ENCODE measurements around the gene CNTN6.
A peak's percentile ranks its signal among the peaks of the same experiment; 100 is the strongest.

Gene CNTN6

GRCh38 chr3:1197051-1197450 is 104.2 kb downstream of the CNTN6 start:
- TF ChIP-seq POLR2A (IDR thresholded peaks at IDR 0.05; ENCODE audit: low read depth, low read length) = no peak
- no peak for FAIRE-seq
- DNase-seq (ENCODE audit: insufficient read length, low spot score) = no peak

GRCh38 chr3:1200371-1200770 is 107.5 kb downstream of the CNTN6 start:
- TF ChIP-seq POLR2A (IDR thresholded peaks at IDR 0.05; ENCODE audit: low read depth, low read length) = no peak
- no peak for FAIRE-seq
- DNase-seq (ENCODE audit: insufficient read length, low spot score) = no peak

- FAIRE-seq = peak; percentile 30
- DNase-seq (ENCODE audit: insufficient read length, low spot score) = no peak
- no peak for TF ChIP-seq POLR2A (IDR thresholded peaks at IDR 0.05; ENCODE audit: low read depth, low read length)
Observed at GRCh38 chr3:1207904-1208303, 115.1 kb downstream of the CNTN6 start.

GRCh38 chr3:1214933-1215332 is 122.1 kb downstream of the CNTN6 start:
- TF ChIP-seq POLR2A (IDR thresholded peaks at IDR 0.05; ENCODE audit: low read depth, low read length) = no peak
- FAIRE-seq (no peak), DNase-seq (ENCODE audit: insufficient read length, low spot score) (no peak)

- TF ChIP-seq POLR2A (IDR thresholded peaks at IDR 0.05; ENCODE audit: low read depth, low read length) = no peak
- FAIRE-seq (no peak), DNase-seq (ENCODE audit: insufficient read length, low spot score) (no peak)
Observed at GRCh38 chr3:1216856-1217255, 124.0 kb downstream of the CNTN6 start.

GRCh38 chr3:1227111-1227510 is 134.3 kb downstream of the CNTN6 start:
- TF ChIP-seq POLR2A (IDR thresholded peaks at IDR 0.05; ENCODE audit: low read depth, low read length) = no peak
- no peak for FAIRE-seq
- no peak for DNase-seq (ENCODE audit: insufficient read length, low spot score)

- TF ChIP-seq POLR2A (IDR thresholded peaks at IDR 0.05; ENCODE audit: low read depth, low read length) = no peak
- DNase-seq (ENCODE audit: insufficient read length, low spot score) = no peak
- no peak for FAIRE-seq
Observed at GRCh38 chr3:1228289-1228688, 135.5 kb downstream of the CNTN6 start.

GRCh38 chr3:1230920-1231319 is 138.1 kb downstream of the CNTN6 start:
- DNase-seq (ENCODE audit: insufficient read length, low spot score) (no peak), FAIRE-seq (no peak)
- TF ChIP-seq POLR2A (IDR thresholded peaks at IDR 0.05; ENCODE audit: low read depth, low read length) = no peak

- FAIRE-seq = no peak
- no peak for DNase-seq (ENCODE audit: insufficient read length, low spot score)
- TF ChIP-seq POLR2A (IDR thresholded peaks at IDR 0.05; ENCODE audit: low read depth, low read length) = no peak
Observed at GRCh38 chr3:1232276-1232675, 139.5 kb downstream of the CNTN6 start.

GRCh38 chr3:1235526-1236120 is 142.8 kb downstream of the CNTN6 start:
- FAIRE-seq = no peak
- no peak for DNase-seq (ENCODE audit: insufficient read length, low spot score)
- no peak for TF ChIP-seq POLR2A (IDR thresholded peaks at IDR 0.05; ENCODE audit: low read depth, low read length)

GRCh38 chr3:1251282-1252060 is 158.6 kb downstream of the CNTN6 start:
- no peak for TF ChIP-seq POLR2A (IDR thresholded peaks at IDR 0.05; ENCODE audit: low read depth, low read length)
- DNase-seq (ENCODE audit: insufficient read length, low spot score) (peak; percentile 4), FAIRE-seq (peak; percentile 80)

GRCh38 chr3:1252061-1252430 is 159.2 kb downstream of the CNTN6 start:
- DNase-seq (ENCODE audit: insufficient read length, low spot score) (no peak), FAIRE-seq (no peak)
- no peak for TF ChIP-seq POLR2A (IDR thresholded peaks at IDR 0.05; ENCODE audit: low read depth, low read length)

- FAIRE-seq (no peak), DNase-seq (ENCODE audit: insufficient read length, low spot score) (no peak)
- no peak for TF ChIP-seq POLR2A (IDR thresholded peaks at IDR 0.05; ENCODE audit: low read depth, low read length)
Observed at GRCh38 chr3:1262246-1262645, 169.4 kb downstream of the CNTN6 start.

- FAIRE-seq (no peak), DNase-seq (ENCODE audit: insufficient read length, low spot score) (no peak)
- TF ChIP-seq POLR2A (IDR thresholded peaks at IDR 0.05; ENCODE audit: low read depth, low read length) = no peak
Observed at GRCh38 chr3:1263121-1263520, 170.3 kb downstream of the CNTN6 start.

- DNase-seq (ENCODE audit: insufficient read length, low spot score) = no peak
- FAIRE-seq = no peak
- no peak for TF ChIP-seq POLR2A (IDR thresholded peaks at IDR 0.05; ENCODE audit: low read depth, low read length)
Observed at GRCh38 chr3:1269808-1270207, 177.0 kb downstream of the CNTN6 start.
